GM12878 (cell line): ENCODE results near the gene OAF. TPM values are rescaled to one million over a fixed set of nuclear protein-coding genes. Genes with fewer than 3 reads are reported as not detected.

Experiments used
- ATAC-seq: fragments of 200-7000 bp; cut with Tn5 transposase; 3 replicates; pipeline ENCODE4 v1.9.1; 2020; ENCODE audit warnings: mild to moderate bottlenecking, moderate library complexity
- BruUV-seq: library from RNA; stranded (reverse); fragments of 400-500 nt; replicated peaks from 2 replicates; lab custom pipeline; 2021; lab: Mats Ljungman, UMichigan
- CTCF ChIA-PET: fragments of 300-600 bp; sonication (Branson Sonifier 250); formaldehyde crosslinking; extraction: SDS; loops from one replicate; lab custom pipeline; 2021; ENCODE audit warnings: inconsistent platforms; lab: Yijun Ruan, JAX
- POLR2A ChIA-PET: fragments of 350-600 bp; formaldehyde crosslinking; extraction: SDS; loops from one replicate; lab custom pipeline; 2021; ENCODE audit warnings: inconsistent platforms; lab: Charles Lee
- RAD21 ChIA-PET: fragments of 300-600 bp; sonication (Branson Sonifier 250); formaldehyde crosslinking; loops from one replicate; lab custom pipeline; 2023; ENCODE audit warnings: antibody characterized with exemption; ENCODE audit not compliant: unreplicated experiment; lab: Charles Lee
- SMC1A ChIA-PET: fragments of 300-600 bp; sonication (Branson Sonifier 250); formaldehyde crosslinking; loops from one replicate; lab custom pipeline; 2023; ENCODE audit not compliant: unreplicated experiment, uncharacterized antibody; lab: Charles Lee
- DNase-seq: peaks from one replicate; pipeline ENCODE4 v3.0.0-alpha.2; 2011; ENCODE audit warnings: low read depth, low spot score
- FAIRE-seq: peaks from 3 replicates; lab custom pipeline; 2011; peaks lifted over from hg19 to GRCh38; lab: Jason Lieb, UNC
- H2AFZ ChIP-seq: 2 replicates; pipeline ENCODE4 v1.6.0; 2011; ENCODE audit warnings: low read depth, low read length, control low read depth; ENCODE audit not compliant: control insufficient read depth
- H3K27ac ChIP-seq: 2 replicates; pipeline ENCODE4 v1.5.1; 2011; ENCODE audit warnings: control low read depth; ENCODE audit not compliant: control insufficient read depth, insufficient read depth
- H3K27me3 ChIP-seq, 2 experiments: replicated peaks in 1 of 2; 2 replicates each; pipeline versions ENCODE4 v1.6.0 to v1.6.1; 2011; ENCODE audit warnings: low read length in 1 of 2; ENCODE audit not compliant: control insufficient read depth in 2 of 2, insufficient read depth in 2 of 2
- H3K36me3 ChIP-seq, 2 experiments: 2 replicates each; pipeline ENCODE4 v1.5.1; 2011; ENCODE audit warnings: low read length in 1 of 2; ENCODE audit not compliant: control insufficient read depth in 2 of 2, insufficient read depth in 2 of 2
- H3K4me1 ChIP-seq: 2 replicates; pipeline ENCODE4 v1.6.1; 2011; ENCODE audit warnings: mild to moderate bottlenecking, low read length, moderate library complexity, mixed read lengths; ENCODE audit not compliant: control insufficient read depth, insufficient read depth
- H3K4me2 ChIP-seq: 2 replicates; pipeline ENCODE4 v1.6.0; 2011; ENCODE audit warnings: control low read depth; ENCODE audit not compliant: control insufficient read depth, insufficient read depth
- H3K4me3 ChIP-seq: fragments of 200-600 bp; sonication (generic); 2 replicates; pipeline ENCODE4 v1.5.1; 2016
- H3K79me2 ChIP-seq: 2 replicates; pipeline ENCODE4 v1.6.0; 2011; ENCODE audit warnings: low read length; ENCODE audit not compliant: control insufficient read depth, insufficient read depth
- H3K9ac ChIP-seq: 2 replicates; pipeline ENCODE4 v1.8.0; 2011; ENCODE audit warnings: low read length, control low read depth, mixed read lengths; ENCODE audit not compliant: control insufficient read depth, insufficient read depth
- H3K9me3 ChIP-seq: replicated peaks from 3 replicates; pipeline ENCODE4 v1.5.1; 2011; ENCODE audit warnings: mild to moderate bottlenecking, low read length; ENCODE audit not compliant: control insufficient read depth, insufficient read depth
- H4K20me1 ChIP-seq: 2 replicates; pipeline ENCODE4 v1.6.0; 2011; ENCODE audit not compliant: control insufficient read depth, insufficient read depth
- BMI1 ChIP-seq: fragments of 450-650 bp; IDR thresholded peaks from 2 replicates; pipeline ENCODE4 v1.6.1; 2016; ENCODE audit warnings: mild to moderate bottlenecking, moderate library complexity, borderline replicate concordance
- CREB1 ChIP-seq: IDR thresholded peaks from 2 replicates; pipeline ENCODE4 v1.6.1; 2012; ENCODE audit warnings: low read depth, mild to moderate bottlenecking, inconsistent platforms
- CUX1 ChIP-seq: IDR thresholded peaks from 2 replicates; pipeline ENCODE4 v1.6.1; 2012; ENCODE audit warnings: improper control_type of control experiment, low read depth, low read length; ENCODE audit not compliant: insufficient replicate concordance
- HDAC6 ChIP-seq: fragments of 200-600 bp; sonication (generic); IDR thresholded peaks from one replicate; pipeline ENCODE4 v1.8.0; 2017; ENCODE audit warnings: antibody characterized with exemption; ENCODE audit not compliant: unreplicated experiment
- MEF2B ChIP-seq: fragments of 450-650 bp; IDR thresholded peaks from 2 replicates; pipeline ENCODE4 v1.6.1; 2018; ENCODE audit warnings: mild to moderate bottlenecking, moderate library complexity; ENCODE audit not compliant: partially characterized antibody, poor library complexity, severe bottlenecking
- MTA2 ChIP-seq: fragments of 450-650 bp; IDR thresholded peaks from 2 replicates; pipeline ENCODE4 v1.6.1; 2016; ENCODE audit warnings: low read depth, mild to moderate bottlenecking, moderate library complexity
- NFYA ChIP-seq: IDR thresholded peaks from 2 replicates; pipeline ENCODE4 v1.6.1; 2011; ENCODE audit warnings: low read depth, mild to moderate bottlenecking, low read length, improper control_type of control experiment, borderline replicate concordance
- RAD21 ChIP-seq: IDR thresholded peaks from 2 replicates; pipeline ENCODE4 v1.6.1; 2011; ENCODE audit warnings: mild to moderate bottlenecking, low read depth, low read length, moderate library complexity; ENCODE audit not compliant: insufficient read depth
- RELA ChIP-seq: fragments of 450-650 bp; IDR thresholded peaks from 2 replicates; pipeline ENCODE4 v1.8.0; 2014; ENCODE audit warnings: borderline replicate concordance; ENCODE audit not compliant: partially characterized antibody
- REST ChIP-seq: IDR thresholded peaks from 2 replicates; pipeline ENCODE4 v1.6.1; 2012; ENCODE audit warnings: mild to moderate bottlenecking, low read depth, low read length
- SKIL ChIP-seq: fragments of 450-650 bp; IDR thresholded peaks from 2 replicates; pipeline ENCODE4 v1.6.1; 2017; ENCODE audit warnings: mild to moderate bottlenecking, low read depth, inconsistent platforms; ENCODE audit not compliant: poor library complexity, severe bottlenecking
- SMARCA5 ChIP-seq: fragments of 450-650 bp; IDR thresholded peaks from 2 replicates; pipeline ENCODE4 v1.6.1; 2017; ENCODE audit warnings: mild to moderate bottlenecking
- USF1 ChIP-seq: IDR thresholded peaks from 2 replicates; pipeline ENCODE4 v1.6.1; 2011; ENCODE audit warnings: borderline replicate concordance, low read depth, mild to moderate bottlenecking, moderate library complexity, mixed read lengths, low read length; ENCODE audit not compliant: insufficient read depth; ENCODE audit errors: extremely low read length
- WGBS: methylation state at CpG from one replicate; pipeline ENCODE4 v1.1.6; 2016; ENCODE audit warnings: low lambda C conversion rate; ENCODE audit not compliant: insufficient replicate concordance, insufficient coverage; ENCODE audit errors: missing lambda C conversion rate; 5-methylcytosine and 5-hydroxymethylcytosine counted together
- in situ Hi-C: fragments of 300-500 bp; cut with MboI; formaldehyde crosslinking; loops from 9 replicates; pipeline ENCODE4 v1.14.3; 2018; ENCODE audit warnings: mixed read lengths
- intact Hi-C: fragments of 100-400 bp; cut with micrococcal nuclease; formaldehyde crosslinking; loops from one replicate; pipeline ENCODE4 v1.14.2; 2022; ENCODE audit not compliant: unreplicated experiment
- polyA plus RNA-seq, 11 experiments: library from polyadenylated mRNA; depleted of rRNA in 4 of 11; unstranded in 6 of 11; stranded (reverse) in 5 of 11; fragments of >200 nt; fragmentation: Nextera tagmentation in 4 of 11; fragmentation: Illumina TruSeq in 1 of 11; extraction: Ambion mirVana in 4 of 11; extraction: Trizol in 1 of 11; gene quantifications; 1 replicate in 1 of 11; 2 replicates in 10 of 11; pipeline versions ENCODE4 v1.2.1 to v1.2.3, GENCODE V29; 2011 to 2016; ENCODE audit warnings: inconsistent platforms in 2 of 11, missing spikeins in 2 of 11, low read depth in 1 of 11
- total RNA-seq, 4 experiments: library from RNA; depleted of rRNA in 3 of 4; stranded (reverse); fragments of >200 nt in 3 of 4; fragmentation: Illumina TruSeq in 1 of 4; extraction: Trizol in 1 of 4; gene quantifications; 2 replicates each; pipeline versions ENCODE4 v1.2.1 to v1.2.3, GENCODE V29; 2013 to 2021

Gene OAF
- total and polyA plus RNA-seq, 10 of the 15 experiments (the other 5 are each of a cell fraction or from before 2014, with no cell fraction given): 0.10 to 4.7 (median 1.1) TPM

GRCh38 chr11:120218695-120219033, 7.8 kb downstream of the OAF start:
- ChIA-PET CTCF (no interaction called here), RAD21 (no interaction called here)
- H4K20me1 ChIP-seq: no peaks in the 10 kb centered on the region
- TF ChIP-seq CREB1: no peak
- TF ChIP-seq RAD21: no peak
- no peak for TF ChIP-seq RELA
- TF ChIP-seq SMARCA5: no peak
- TF ChIP-seq SKIL: no peak
- TF ChIP-seq USF1: no peak
- no peak for TF ChIP-seq REST
- TF ChIP-seq MTA2: no peak
- no peak for TF ChIP-seq MEF2B
- no peak for TF ChIP-seq BMI1
- TF ChIP-seq CUX1: no peak
- no peak for TF ChIP-seq HDAC6
- no peak for TF ChIP-seq NFYA

More at GRCh38 chr11:120218695-120219033, 7.8 kb downstream of the OAF start:
- Histone ChIP-seq H3K9ac (no peak overlapping the region), H3K27me3 (no peaks in the 10 kb centered on the region), H3K4me2 (no peak overlapping the region), H3K36me3 (no peaks in the 10 kb centered on the region), H2AFZ (no peak overlapping the region), H3K27ac (no peak overlapping the region), H3K79me2 (no peaks in the 10 kb centered on the region), H3K9me3 (no peaks in the 10 kb centered on the region), H3K4me1 (no peaks in the 10 kb centered on the region), H3K4me3 (no peak overlapping the region)
- SMC1A ChIA-PET: no interaction called here
- no peak for ATAC-seq
- intact Hi-C loops (no loop called here), in situ Hi-C loops (no loop called here)
- FAIRE-seq: no peak
- POLR2A ChIA-PET: no interaction called here
- DNase-seq: no peak
- BruUV-seq: no TSS peak
- WGBS: 38% methylated on average over 10 of the region's 10 CpGs
